Esophagus (tissue), 2 donors: ENCODE data around the gene TRIM23. TPM values are rescaled to one million over a fixed set of nuclear protein-coding genes. Genes with fewer than 3 reads are reported as not detected.
"Not testable (repeated sequence)": the region's sequence is repeated elsewhere in the genome, so short reads cannot be mapped to it uniquely, and the experiment has no call there.

Experiments
- H3K27ac ChIP-seq, 2 donors: one replicate each; pipeline ENCODE4 v1.5.1; 2013; ENCODE audit warnings: low read depth in 2 of 2, mild to moderate bottlenecking in 2 of 2, inconsistent platforms in 1 of 2, low read length in 1 of 2, moderate library complexity in 1 of 2
- H3K27me3 ChIP-seq, 2 donors: one replicate each; pipeline ENCODE4 v1.6.1; 2013; ENCODE audit warnings: low read length in 2 of 2, control low read depth in 1 of 2, mild to moderate bottlenecking in 1 of 2; ENCODE audit not compliant: insufficient read depth in 2 of 2, control insufficient read depth in 1 of 2
- H3K36me3 ChIP-seq, 2 donors: one replicate each; pipeline ENCODE4 v1.6.1; 2013; ENCODE audit warnings: low read length in 1 of 2; ENCODE audit not compliant: control insufficient read depth in 2 of 2, insufficient read depth in 2 of 2
- H3K4me1 ChIP-seq, 2 donors: one replicate each; pipeline ENCODE4 v1.6.1; 2013; ENCODE audit warnings: low read length in 1 of 2; ENCODE audit not compliant: control insufficient read depth in 2 of 2, insufficient read depth in 2 of 2
- H3K4me3 ChIP-seq, 2 donors: one replicate each; pipeline ENCODE4 v1.5.1; 2013; ENCODE audit warnings: low read length in 2 of 2, mild to moderate bottlenecking in 2 of 2, low read depth in 1 of 2, moderate library complexity in 1 of 2
- H3K9me3 ChIP-seq, 2 donors: one replicate each; pipeline ENCODE4 v1.6.1; 2013; ENCODE audit warnings: mild to moderate bottlenecking in 2 of 2, low read depth in 1 of 2, low read length in 1 of 2, moderate library complexity in 1 of 2; ENCODE audit not compliant: control insufficient read depth in 2 of 2, insufficient read depth in 1 of 2
- WGBS, 2 donors: extraction: QIAGEN DNeasy Blood & Tissue Kit; methylation state at CpG; one replicate each; pipeline ENCODE4 v1.1.7; 2013; 5-methylcytosine and 5-hydroxymethylcytosine counted together
- polyA plus RNA-seq, 2 donors: library from polyadenylated mRNA; stranded (reverse); fragments of 200-250 nt; gene quantifications; one replicate each; pipeline ENCODE4 v1.2.3, GENCODE V29; 2013
- donor health status: healthy with polysubstance abuse.
- donor health status: Bipolar disorder and iron deficiency.

The TRIM23 gene
- polyA plus RNA-seq, 2 donors, result 1.9 to 2.7 TPM

DNA sequence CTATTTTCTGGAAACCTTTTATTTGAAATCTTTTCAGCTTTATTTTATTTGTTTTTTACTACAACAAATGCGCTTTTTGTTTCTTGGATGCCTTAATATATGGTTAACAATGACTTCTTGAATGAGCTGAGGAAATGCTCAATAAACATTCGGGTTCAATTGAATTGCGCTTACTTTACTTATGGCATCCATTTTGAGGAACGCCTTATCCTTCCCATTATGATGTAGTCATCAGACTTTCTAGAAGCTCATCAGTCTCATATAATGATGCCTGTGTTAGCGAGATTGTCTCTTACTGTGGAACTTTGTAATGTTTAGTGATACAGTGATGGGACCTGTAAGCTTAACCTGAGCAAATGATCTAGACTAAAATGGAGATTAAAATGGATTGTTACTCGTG, 1.6 kb upstream of the TRIM23 start:
- 47 to 63% methylated on average over 6 of the region's 6 CpGs for WGBS, 2 donors

DNA sequence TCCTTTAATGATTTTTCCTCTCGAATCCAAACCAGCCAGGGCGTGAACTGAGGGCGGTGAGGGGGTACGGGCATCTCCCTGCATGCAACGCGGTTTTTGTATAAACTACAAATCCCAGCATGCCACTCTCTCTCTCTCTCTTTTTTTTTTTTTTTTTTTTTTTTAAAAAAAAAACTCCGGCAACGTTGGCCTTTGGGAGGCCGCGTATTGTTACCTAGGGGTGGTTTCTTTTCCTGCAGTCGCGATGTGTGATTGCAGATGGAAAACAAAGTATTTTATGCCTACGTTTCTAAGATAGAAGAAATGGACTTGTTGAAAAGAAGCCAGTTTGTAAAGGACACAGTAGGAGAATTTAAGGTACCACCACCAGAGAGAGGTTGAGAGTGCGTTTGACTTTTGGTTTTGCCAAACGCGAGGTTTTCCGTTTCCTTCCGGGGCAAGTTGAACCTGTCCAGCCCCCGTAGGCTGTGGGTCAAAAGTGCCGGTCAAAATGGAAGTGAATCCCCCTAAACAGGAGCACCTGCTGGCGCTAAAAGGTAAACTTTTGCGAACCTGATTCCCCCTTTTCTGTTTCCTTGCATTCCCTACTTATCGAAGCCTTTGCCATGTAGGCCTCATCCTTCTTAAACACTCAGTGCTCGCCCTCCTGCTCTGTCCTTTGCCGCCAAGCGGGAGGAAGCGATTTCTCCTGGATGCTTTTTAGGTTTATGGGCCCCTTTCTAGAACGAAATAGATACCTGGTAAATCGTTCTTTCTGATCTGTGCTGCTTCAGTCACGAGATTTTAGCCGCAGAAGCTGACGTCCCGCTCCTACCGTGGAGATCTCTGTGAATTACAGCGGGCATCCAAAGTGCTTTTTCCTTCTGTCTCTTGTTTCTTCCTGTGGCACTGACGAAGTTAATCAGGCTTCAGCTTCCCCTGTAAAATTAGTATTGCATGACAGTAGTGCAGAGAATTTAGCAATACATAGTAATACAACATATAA, 730 bp upstream of the TRIM23 start, which contains the start of the genes SHLD3 and TRAPPC13:
Gene SHLD3 (plus strand): TSS at position 457 of the 985 bp plus-strand sequence. CDS start 4,561 bp downstream, outside the sequence.
Gene TRAPPC13 (plus strand): TSS at position 457 of the 985 bp plus-strand sequence. CDS start 34 bp downstream, at position 491.
- Histone ChIP-seq H3K27me3 (no peaks in the 10 kb centered on the region), H3K27ac (peak within 1 kb of the TSS; percentile 71 to 92), H3K4me1 (no peaks in the 10 kb centered on the region), H3K36me3 (no peaks in the 10 kb centered on the region), H3K9me3 (no peaks in the 10 kb centered on the region), H3K4me3 (peak within 1 kb of the TSS; percentile 88 to 100)
- WGBS, 2 donors, result 0 to 1% methylated on average over 36 of the region's 36 CpGs

More for the DNA sequence above, 1.6 kb upstream of the TRIM23 start:
- Histone ChIP-seq H3K4me3 (peak overlapping the region in 1 of 2 donors; percentile 100), H3K27me3 (no peaks in the 10 kb centered on the region), H3K36me3 (no peaks in the 10 kb centered on the region), H3K9me3 (no peaks in the 10 kb centered on the region), H3K27ac (no peak overlapping the region), H3K4me1 (no peaks in the 10 kb centered on the region)

DNA sequence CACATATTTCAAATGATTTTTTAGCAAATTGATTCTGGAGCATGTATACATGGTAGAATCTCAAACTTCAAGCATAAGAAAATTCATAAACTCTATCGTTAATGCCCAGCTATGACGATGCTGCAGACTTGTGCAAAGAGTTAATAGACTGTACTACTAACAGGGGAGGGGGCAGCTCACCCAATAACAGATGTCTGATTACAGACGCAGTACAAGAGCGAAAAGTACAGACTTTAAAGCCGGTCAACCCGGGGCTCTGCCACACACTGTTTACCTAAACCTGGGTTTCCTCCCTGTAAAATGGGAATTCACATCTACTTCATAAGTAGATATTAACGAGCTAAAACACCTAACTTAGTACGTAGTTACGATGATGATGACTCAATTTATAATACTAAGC, 651 bp downstream of the TRIM23 start:
- 4 to 5% methylated on average over 9 of the region's 9 CpGs for WGBS, 2 donors

DNA sequence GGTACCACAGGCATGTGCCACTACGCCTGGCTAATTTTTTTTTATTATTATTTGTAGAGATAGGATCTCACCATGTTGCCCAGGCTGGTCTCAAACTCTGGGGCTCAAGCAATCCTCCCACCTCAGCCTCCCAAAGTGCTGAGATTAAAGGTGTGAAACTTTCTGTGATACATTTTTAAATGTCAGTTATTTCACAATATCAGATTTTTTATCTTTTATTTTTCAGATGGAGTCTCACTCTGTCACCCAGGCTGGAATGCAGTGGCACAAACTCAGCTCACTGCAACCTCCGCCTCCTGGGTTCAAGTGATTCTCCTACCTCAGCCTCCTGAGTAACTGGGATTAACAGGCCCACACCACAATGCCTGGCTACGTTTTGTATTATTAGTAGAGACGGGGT, 2.2 kb downstream of the TRIM23 start:
- WGBS, 2 donors, result 84 to 87% methylated on average over 4 of the region's 4 CpGs
- not testable (repeated sequence) for H3K4me1 ChIP-seq, H3K9me3 ChIP-seq, H3K27me3 ChIP-seq, H3K4me3 ChIP-seq, H3K27ac ChIP-seq, H3K36me3 ChIP-seq

More for the DNA sequence above, 651 bp downstream of the TRIM23 start:
- Histone ChIP-seq H3K27me3 (no peaks in the 10 kb centered on the region), H3K4me1 (no peaks in the 10 kb centered on the region), H3K27ac (no peak overlapping the region), H3K36me3 (no peaks in the 10 kb centered on the region), H3K9me3 (no peaks in the 10 kb centered on the region), H3K4me3 (peak overlapping the region; percentile 74 to 100)

DNA sequence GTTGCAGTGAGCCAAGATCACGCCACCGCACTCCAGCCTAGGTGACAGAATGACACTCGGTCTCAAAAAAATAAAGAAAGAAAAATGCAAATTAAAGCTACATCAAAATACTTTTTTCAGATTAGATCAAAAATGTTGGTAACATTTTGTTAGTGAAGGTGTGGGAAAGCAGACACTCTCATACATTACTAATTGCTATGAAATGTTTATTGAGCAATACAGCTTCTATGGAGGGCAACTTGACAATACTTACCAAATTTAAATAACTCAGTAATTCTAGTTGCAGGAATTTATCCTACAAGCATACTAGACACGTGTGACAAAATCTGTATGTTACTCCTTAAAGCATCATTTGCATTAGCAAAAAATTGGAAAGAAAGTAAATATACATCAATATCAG, 4.1 kb downstream of the TRIM23 start:
- WGBS, 2 donors, result 91 to 95% methylated on average over 4 of the region's 4 CpGs
- no peaks in the 10 kb centered on the region for H3K9me3 ChIP-seq
- H3K4me1 ChIP-seq, result no peaks in the 10 kb centered on the region

DNA sequence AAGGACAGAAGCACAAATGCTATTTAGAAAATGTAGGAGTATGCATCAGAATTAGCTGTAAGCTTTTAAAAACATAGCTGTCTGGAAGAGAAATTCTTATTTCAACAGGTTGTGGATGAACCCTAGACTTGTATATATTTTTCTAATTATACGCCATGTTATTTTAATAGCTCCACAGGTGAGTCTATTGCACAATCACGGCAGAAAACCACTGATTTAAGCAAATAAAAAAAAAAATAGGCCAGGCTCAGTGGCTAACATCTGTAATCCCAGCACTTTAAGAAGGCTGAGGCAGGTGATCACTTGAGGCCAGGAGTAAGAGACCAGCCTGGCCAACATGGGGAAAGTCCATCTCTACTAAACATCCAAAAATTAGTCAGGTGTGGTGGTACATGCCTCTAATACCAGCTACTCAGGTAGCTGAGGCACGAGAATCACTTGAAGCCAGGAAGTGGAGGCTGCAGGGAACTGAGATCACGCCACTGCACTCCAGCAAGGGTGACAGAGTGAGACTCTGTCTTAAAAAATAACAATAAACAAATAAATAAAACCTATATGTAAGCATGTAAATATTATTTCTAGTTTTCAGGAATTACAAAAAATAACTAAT, 11.7 kb downstream of the TRIM23 start:
- 83 to 84% methylated on average over 4 of the region's 4 CpGs for WGBS, 2 donors
- Histone ChIP-seq H3K4me1 (no peaks in the 10 kb centered on the region), H3K36me3 (peaks cover 0 to 4% of the 10 kb centered on the region in 2 donors), H3K4me3 (no peak overlapping the region), H3K27me3 (no peaks in the 10 kb centered on the region), H3K9me3 (no peaks in the 10 kb centered on the region), H3K27ac (no peak overlapping the region)

More for the DNA sequence above, 4.1 kb downstream of the TRIM23 start:
- Histone ChIP-seq H3K4me3 (no peak overlapping the region), H3K27me3 (no peaks in the 10 kb centered on the region), H3K27ac (no peak overlapping the region), H3K36me3 (peaks cover 0 to 2% of the 10 kb centered on the region in 2 donors)

DNA sequence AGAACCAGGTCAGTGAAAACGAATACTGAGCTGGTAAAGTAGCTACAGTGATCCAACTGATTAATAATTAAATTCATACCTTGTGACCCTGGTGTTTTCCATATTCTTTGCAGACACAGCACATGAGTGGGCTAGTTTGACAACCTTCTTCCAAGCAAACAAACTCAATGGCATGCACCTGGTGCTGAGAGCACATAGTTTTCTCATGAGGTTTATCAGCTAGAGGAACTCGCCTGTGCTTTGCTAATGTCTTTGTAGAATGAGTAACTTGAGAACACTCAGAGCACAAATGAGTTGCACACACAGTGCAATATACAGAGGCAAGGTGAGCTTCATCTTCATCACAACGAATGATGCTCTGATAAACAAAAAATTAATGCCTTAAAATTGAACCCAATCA, 12.6 kb downstream of the TRIM23 start:
- H3K4me1 ChIP-seq, result no peaks in the 10 kb centered on the region
- H3K27me3 ChIP-seq, result no peaks in the 10 kb centered on the region
- H3K9me3 ChIP-seq, result no peaks in the 10 kb centered on the region
- H3K27ac ChIP-seq, result no peak overlapping the region
- H3K36me3 ChIP-seq, result peaks cover 0 to 5% of the 10 kb centered on the region in 2 donors
- 52 to 80% methylated on average over 3 of the region's 3 CpGs for WGBS, 2 donors
- no peak overlapping the region for H3K4me3 ChIP-seq

DNA sequence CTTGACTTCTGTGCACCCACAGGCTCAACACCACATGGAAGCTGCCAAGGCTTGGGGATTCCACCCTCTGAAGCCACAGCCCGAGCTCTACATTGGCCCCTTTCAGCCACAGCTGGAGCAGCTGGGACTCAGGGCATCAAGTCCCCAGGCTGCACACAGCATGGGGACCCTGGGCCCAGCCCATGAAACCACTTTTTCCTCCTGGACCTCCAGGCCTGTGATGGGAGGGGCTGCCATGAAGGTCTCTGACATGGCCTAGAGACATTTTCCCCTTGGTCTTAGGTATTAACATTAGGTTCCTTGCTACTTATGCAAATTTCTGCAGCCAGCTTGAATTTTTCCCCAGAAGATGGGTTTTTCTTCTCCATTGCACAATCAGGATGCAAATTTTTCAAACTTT, 22.4 kb downstream of the TRIM23 start:
- not testable (repeated sequence) for H3K4me3 ChIP-seq, H3K27me3 ChIP-seq, H3K9me3 ChIP-seq, H3K4me1 ChIP-seq, H3K27ac ChIP-seq, H3K36me3 ChIP-seq
- WGBS, 2 donors, result 93 to 100% methylated on average over 1 of the region's 1 CpG

DNA sequence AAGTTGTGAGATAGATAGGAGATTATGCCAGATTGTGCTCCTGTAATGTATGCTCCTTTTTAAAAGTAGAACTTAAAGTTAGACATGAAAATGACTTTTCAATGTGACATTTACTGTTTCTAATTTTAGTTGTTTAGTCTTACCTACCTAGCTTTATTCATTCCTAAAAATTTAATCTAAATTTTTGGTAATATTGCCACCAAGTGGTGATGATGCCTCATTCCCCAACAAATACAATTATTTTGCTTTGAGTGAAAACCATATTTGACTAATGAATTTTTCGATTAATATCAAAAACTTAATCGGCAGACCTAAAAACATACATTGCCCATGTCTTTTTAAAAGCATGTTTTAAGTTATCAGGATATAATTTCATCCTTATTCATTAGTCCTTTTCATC, 35.4 kb downstream of the TRIM23 start:
- Histone ChIP-seq H3K27me3 (no peaks in the 10 kb centered on the region), H3K9me3 (no peaks in the 10 kb centered on the region), H3K36me3 (peaks cover 2 to 9% of the 10 kb centered on the region in 2 donors), H3K4me1 (no peaks in the 10 kb centered on the region), H3K27ac (no peak overlapping the region), H3K4me3 (no peak overlapping the region)
- 93 to 95% methylated on average over 2 of the region's 2 CpGs for WGBS, 2 donors
